Neuronal stem cell (in vitro differentiated cells): ENCODE results near the gene FBXO8.

ENCODE experiments used
- DNase-seq: peaks from one replicate; pipeline ENCODE4 v3.0.0-alpha.2; 2013; ENCODE audit warnings: low spot score
- H2AFZ ChIP-seq: one replicate; pipeline ENCODE4 v1.6.1; 2013; ENCODE audit warnings: mild to moderate bottlenecking, low read length, inconsistent platforms
- H2AK5ac ChIP-seq: 2 replicates; pipeline ENCODE4 v1.6.1; 2013; ENCODE audit warnings: low read depth, mild to moderate bottlenecking, inconsistent platforms, low read length, moderate library complexity, mixed read lengths
- H2BK120ac ChIP-seq: 2 replicates; pipeline ENCODE4 v1.6.1; 2013; ENCODE audit warnings: low read depth, mild to moderate bottlenecking, inconsistent platforms, low read length, moderate library complexity, mixed read lengths
- H2BK12ac ChIP-seq: one replicate; pipeline ENCODE4 v1.6.1; 2013; ENCODE audit warnings: low read length, inconsistent platforms
- H2BK15ac ChIP-seq: 2 replicates; pipeline ENCODE4 v1.6.1; 2013; ENCODE audit warnings: mild to moderate bottlenecking, low read length, inconsistent platforms, mixed read lengths
- H2BK5ac ChIP-seq: one replicate; pipeline ENCODE4 v1.6.1; 2013; ENCODE audit warnings: inconsistent platforms, mild to moderate bottlenecking, low read length, moderate library complexity
- H3K14ac ChIP-seq: one replicate; pipeline ENCODE4 v1.6.1; 2013; ENCODE audit warnings: low read length, inconsistent platforms
- H3K18ac ChIP-seq: 2 replicates; pipeline ENCODE4 v1.6.1; 2013; ENCODE audit warnings: low read length, inconsistent platforms
- H3K23ac ChIP-seq: 2 replicates; pipeline ENCODE4 v1.6.1; 2013; ENCODE audit warnings: low read depth, mild to moderate bottlenecking, mixed read lengths, low read length, inconsistent platforms; ENCODE audit not compliant: poor library complexity
- H3K27ac ChIP-seq: replicated peaks from 3 replicates; pipeline ENCODE4 v1.5.1; 2013; ENCODE audit warnings: low read length, inconsistent platforms
- H3K27me3 ChIP-seq, 3 experiments: 2 replicates each; pipeline ENCODE4 v1.6.1; 2013; ENCODE audit warnings: low read length in 3 of 3, mild to moderate bottlenecking in 2 of 3, inconsistent platforms in 1 of 3, low read depth in 1 of 3, mixed read lengths in 1 of 3, moderate library complexity in 1 of 3; ENCODE audit not compliant: control insufficient read depth in 3 of 3, insufficient read depth in 3 of 3
- H3K36me3 ChIP-seq, 2 donors: replicated peaks in 1 of 2; 2 replicates each; pipeline ENCODE4 v1.6.1; 2013; ENCODE audit warnings: low read length in 2 of 2; ENCODE audit not compliant: control insufficient read depth in 2 of 2, insufficient read depth in 2 of 2
- H3K4ac ChIP-seq: 2 replicates; pipeline ENCODE4 v1.6.1; 2013; ENCODE audit warnings: inconsistent platforms, mild to moderate bottlenecking, low read length, moderate library complexity
- H3K4me1 ChIP-seq, 2 donors: 1 replicate in 1 of 2; 2 replicates in 1 of 2; pipeline ENCODE4 v1.6.1; 2013; ENCODE audit warnings: low read length in 2 of 2, low read depth in 1 of 2; ENCODE audit not compliant: control insufficient read depth in 2 of 2, insufficient read depth in 1 of 2
- H3K4me2 ChIP-seq: one replicate; pipeline ENCODE4 v1.6.1; 2013; ENCODE audit warnings: mild to moderate bottlenecking, low read length, inconsistent platforms; ENCODE audit not compliant: insufficient read depth, poor library complexity, severe bottlenecking
- H3K4me3 ChIP-seq, 2 donors: 2 replicates each; pipeline ENCODE4 v1.5.1; 2013; ENCODE audit warnings: low read length in 2 of 2, mild to moderate bottlenecking in 2 of 2, inconsistent platforms in 1 of 2, moderate library complexity in 1 of 2
- H3K79me1 ChIP-seq: one replicate; pipeline ENCODE4 v1.6.1; 2013; ENCODE audit warnings: low read depth, mild to moderate bottlenecking, inconsistent platforms, low read length, moderate library complexity
- H3K9ac ChIP-seq: one replicate; pipeline ENCODE4 v1.6.1; 2013; ENCODE audit warnings: mild to moderate bottlenecking, low read depth, low read length, inconsistent platforms; ENCODE audit not compliant: poor library complexity
- H3K9me3 ChIP-seq, 2 donors: replicated peaks in 1 of 2; 2 replicates each; pipeline versions ENCODE3 to v1.6.1; 2013; ENCODE audit warnings: low read length in 2 of 2, mild to moderate bottlenecking in 2 of 2, inconsistent platforms in 1 of 2, low read depth in 1 of 2, mixed read lengths in 1 of 2, moderate library complexity in 1 of 2; ENCODE audit not compliant: control insufficient read depth in 2 of 2, insufficient read depth in 1 of 2
- H4K8ac ChIP-seq: one replicate; pipeline ENCODE4 v1.6.1; 2013; ENCODE audit warnings: low read depth, mild to moderate bottlenecking, inconsistent platforms, low read length, moderate library complexity
- H4K91ac ChIP-seq: one replicate; pipeline ENCODE4 v1.6.1; 2013; ENCODE audit warnings: low read length, low read depth, mild to moderate bottlenecking, inconsistent platforms; ENCODE audit not compliant: poor library complexity
- WGBS, 2 donors: extraction: QIAGEN DNeasy Blood & Tissue Kit; methylation state at CpG; one replicate each; pipeline ENCODE4 v1.1.7; 2013; ENCODE audit warnings: missing lambda C conversion rate in 2 of 2, mixed read lengths in 1 of 2; ENCODE audit not compliant: insufficient read length in 2 of 2, insufficient replicate concordance in 1 of 2; ENCODE audit errors: extremely low coverage in 2 of 2; 5-methylcytosine and 5-hydroxymethylcytosine counted together

Gene FBXO8

GRCh38 chr4:174230680-174231079 is 52.8 kb downstream of the FBXO8 start:
- no peak overlapping the region for H3K4ac ChIP-seq
- WGBS, 2 donors: no CpG with 5 or more reads among the region's 4 CpGs
- H3K4me2 ChIP-seq: no peak overlapping the region

GRCh38 chr4:174230148-174230547 is 53.3 kb downstream of the FBXO8 start:
- no peak overlapping the region for H2AK5ac ChIP-seq
- H3K27me3 ChIP-seq: no peaks in the 10 kb centered on the region
- no peak overlapping the region for H2AFZ ChIP-seq
- H2BK120ac ChIP-seq: no peak overlapping the region
- H3K4me2 ChIP-seq: no peak overlapping the region
- H3K9me3 ChIP-seq: no peaks in the 10 kb centered on the region
- H3K9ac ChIP-seq: no peak overlapping the region
- H2BK12ac ChIP-seq: no peak overlapping the region
- no peaks in the 10 kb centered on the region for H3K79me1 ChIP-seq
- no peak overlapping the region for H3K4ac ChIP-seq
- no peak for DNase-seq
- no peak overlapping the region for H3K18ac ChIP-seq
- no peak overlapping the region for H2BK15ac ChIP-seq
- no peak overlapping the region for H3K23ac ChIP-seq
- H3K14ac ChIP-seq: no peak overlapping the region
- H4K91ac ChIP-seq: no peak overlapping the region
- no peak overlapping the region for H2BK5ac ChIP-seq
- H3K36me3 ChIP-seq: no peaks in the 10 kb centered on the region
- no peak overlapping the region for H3K27ac ChIP-seq
- no peak overlapping the region for H4K8ac ChIP-seq
- no peaks in the 10 kb centered on the region for H3K4me1 ChIP-seq
- no peak overlapping the region for H3K4me3 ChIP-seq

More at GRCh38 chr4:174230680-174231079, 52.8 kb downstream of the FBXO8 start:
- H2BK15ac ChIP-seq: no peak overlapping the region
- no peak overlapping the region for H3K18ac ChIP-seq
- H3K79me1 ChIP-seq: no peaks in the 10 kb centered on the region
- H3K36me3 ChIP-seq: no peaks in the 10 kb centered on the region
- H3K23ac ChIP-seq: no peak overlapping the region
- no peak overlapping the region for H3K27ac ChIP-seq
- no peak overlapping the region for H4K91ac ChIP-seq
- no peak overlapping the region for H3K14ac ChIP-seq
- no peak overlapping the region for H2BK12ac ChIP-seq
- DNase-seq: no peak
- no peak overlapping the region for H2AFZ ChIP-seq
- H3K9ac ChIP-seq: no peak overlapping the region
- H2AK5ac ChIP-seq: no peak overlapping the region
- no peak overlapping the region for H2BK120ac ChIP-seq
- H4K8ac ChIP-seq: no peak overlapping the region
- no peaks in the 10 kb centered on the region for H3K27me3 ChIP-seq
- H3K9me3 ChIP-seq: no peaks in the 10 kb centered on the region
- no peaks in the 10 kb centered on the region for H3K4me1 ChIP-seq
- H3K4me3 ChIP-seq: no peak overlapping the region
- no peak overlapping the region for H2BK5ac ChIP-seq

GRCh38 chr4:174228988-174229387 is 54.5 kb downstream of the FBXO8 start:
- Histone ChIP-seq H3K36me3 (no peaks in the 10 kb centered on the region), H2BK12ac (no peak overlapping the region), H3K4ac (no peak overlapping the region), H3K18ac (no peak overlapping the region), H3K14ac (no peak overlapping the region), H4K8ac (no peak overlapping the region), H3K9me3 (no peaks in the 10 kb centered on the region), H3K27ac (no peak overlapping the region), H2BK15ac (no peak overlapping the region), H4K91ac (no peak overlapping the region), H3K27me3 (no peaks in the 10 kb centered on the region), H3K79me1 (no peaks in the 10 kb centered on the region), H2BK5ac (no peak overlapping the region), H3K4me3 (no peak overlapping the region), H2AFZ (no peak overlapping the region), H2BK120ac (no peak overlapping the region), H3K4me1 (no peaks in the 10 kb centered on the region), H3K4me2 (no peak overlapping the region), H2AK5ac (no peak overlapping the region), H3K23ac (no peak overlapping the region), H3K9ac (no peak overlapping the region)
- no peak for DNase-seq
- no CpG with 5 or more reads among the region's 2 CpGs for WGBS, 2 donors

- no peak for DNase-seq
- H3K4me1 ChIP-seq: no peaks in the 10 kb centered on the region
- no peak overlapping the region for H3K4me3 ChIP-seq
- H4K8ac ChIP-seq: no peak overlapping the region
- H3K9ac ChIP-seq: no peak overlapping the region
- no peak overlapping the region for H3K4ac ChIP-seq
- no peak overlapping the region for H2AK5ac ChIP-seq
- no peak overlapping the region for H4K91ac ChIP-seq
- no peak overlapping the region for H2BK120ac ChIP-seq
- no peak overlapping the region for H3K27ac ChIP-seq
- H3K23ac ChIP-seq: no peak overlapping the region
- no peak overlapping the region for H3K14ac ChIP-seq
- no peak overlapping the region for H2AFZ ChIP-seq
- peaks cover 0 to 17% (median 0%) of the 10 kb centered on the region in 3 experiments for H3K27me3 ChIP-seq
- H3K18ac ChIP-seq: no peak overlapping the region
- H3K36me3 ChIP-seq: no peaks in the 10 kb centered on the region
- H2BK5ac ChIP-seq: no peak overlapping the region
- no CpG with 5 or more reads among the region's 9 CpGs for WGBS, 2 donors
- no peak overlapping the region for H2BK12ac ChIP-seq
- H3K79me1 ChIP-seq: no peaks in the 10 kb centered on the region
- no peak overlapping the region for H2BK15ac ChIP-seq
- H3K9me3 ChIP-seq: no peaks in the 10 kb centered on the region
- no peak overlapping the region for H3K4me2 ChIP-seq
Measured at GRCh38 chr4:174225349-174226049, 58.0 kb downstream of the FBXO8 start.
